A549 (cell line): ENCODE results near the gene HOXD1. TPM values are rescaled to one million over a fixed set of nuclear protein-coding genes. Genes with fewer than 3 reads are reported as not detected.

ENCODE experiments used
- ATAC-seq, 2 experiments: fragments of 200-7000 bp in 1 of 2; fragments of >200 bp in 1 of 2; cut with Nextera tagmentation in 1 of 2; cut with Tn5 transposase in 1 of 2; 3 replicates each; pipeline versions ENCODE4 v1.8.0 to v1.9.1; 2018 to 2020; ENCODE audit warnings: mild to moderate bottlenecking in 1 of 2, moderate library complexity in 1 of 2
- CTCF ChIA-PET: fragments of 300-600 bp; sonication (Branson Sonifier 250); formaldehyde crosslinking; extraction: SDS; loops from one replicate; lab custom pipeline; 2021; ENCODE audit warnings: antibody characterized with exemption, inconsistent platforms; lab: Yijun Ruan, JAX
- POLR2A ChIA-PET: fragments of 350-600 bp; formaldehyde crosslinking; extraction: SDS; loops from one replicate; lab custom pipeline; 2021; ENCODE audit warnings: antibody characterized with exemption, inconsistent platforms; lab: Yijun Ruan, JAX
- DNase-seq, 2 experiments: peaks; one replicate each; pipeline versions ENCODE4 v3.0.0 to v3.0.0-alpha.2; 2011 to 2016; ENCODE audit warnings: low read depth in 1 of 2, low spot score in 1 of 2
- FAIRE-seq: peaks from 2 replicates; lab custom pipeline; 2011; peaks lifted over from hg19 to GRCh38; lab: Jason Lieb, UNC
- H3K27ac ChIP-seq, 2 experiments: fragments of >200 bp; sonication (Bioruptor Twin); formaldehyde crosslinking; 3 replicates each; pipeline ENCODE4 v1.5.1; 2016 to 2017
- H3K4me1 ChIP-seq: fragments of >200 bp; sonication (Bioruptor Twin); formaldehyde crosslinking; 3 replicates; pipeline ENCODE4 v1.6.1; 2016
- H3K4me2 ChIP-seq: fragments of >200 bp; sonication (Bioruptor Twin); formaldehyde crosslinking; 3 replicates; pipeline ENCODE4 v1.6.1; 2016
- H3K4me3 ChIP-seq: fragments of >200 bp; sonication (Bioruptor Twin); formaldehyde crosslinking; 3 replicates; pipeline ENCODE4 v1.5.1; 2016
- H3K9me3 ChIP-seq: fragments of >200 bp; sonication (Bioruptor Twin); formaldehyde crosslinking; 3 replicates; pipeline ENCODE4 v1.6.1; 2016
- ATOH8 ChIP-seq: fragments of 250-450 bp; sonication (Bioruptor Pico); IDR thresholded peaks from 2 replicates; pipeline ENCODE4 v1.5.0; 2020; ENCODE audit warnings: low read depth, mild to moderate bottlenecking, moderate library complexity
- CBX2 ChIP-seq: fragments of 200-600 bp; sonication (generic); IDR thresholded peaks from 2 replicates; pipeline ENCODE4 v1.6.1; 2016; ENCODE audit warnings: low read depth, mild to moderate bottlenecking, borderline replicate concordance
- FOSB ChIP-seq: fragments of 250-450 bp; sonication (Bioruptor Pico); IDR thresholded peaks from 2 replicates; pipeline ENCODE4 v1.5.0; 2020; ENCODE audit warnings: mild to moderate bottlenecking, moderate library complexity
- FOXS1 ChIP-seq: fragments of 250-450 bp; sonication (Bioruptor Pico); IDR thresholded peaks from 2 replicates; pipeline ENCODE4 v1.5.0; 2020; ENCODE audit warnings: mild to moderate bottlenecking, moderate library complexity
- HES2 ChIP-seq: fragments of >200 bp; sonication (Bioruptor Twin); formaldehyde crosslinking; IDR thresholded peaks from 2 replicates; pipeline ENCODE4 v1.6.1; 2016
- HEYL ChIP-seq: fragments of 250-450 bp; sonication (Bioruptor Pico); IDR thresholded peaks from 2 replicates; pipeline ENCODE4 v1.8.0; 2021; ENCODE audit warnings: mild to moderate bottlenecking, moderate library complexity
- HOXA7 ChIP-seq: fragments of 250-450 bp; sonication (Bioruptor Pico); IDR thresholded peaks from 2 replicates; pipeline ENCODE4 v1.5.0; 2020; ENCODE audit warnings: mild to moderate bottlenecking, moderate library complexity
- POLR2A ChIP-seq: IDR thresholded peaks from 2 replicates; pipeline ENCODE4 v1.6.1; 2012; ENCODE audit warnings: mild to moderate bottlenecking, low read length
- RAD21 ChIP-seq, 2 experiments: fragments of >200 bp in 1 of 2; sonication (Bioruptor Twin) in 1 of 2; formaldehyde crosslinking in 1 of 2; IDR thresholded peaks in 1 of 2; conservative IDR thresholded peaks in 1 of 2; 2 replicates in 1 of 2; 3 replicates in 1 of 2; pipeline ENCODE4 v1.6.1; 2012 to 2018; ENCODE audit warnings: inconsistent platforms in 1 of 2
- ZFP36 ChIP-seq: fragments of 450-650 bp; IDR thresholded peaks from 2 replicates; pipeline ENCODE4 v1.6.1; 2014; ENCODE audit warnings: borderline replicate concordance; ENCODE audit not compliant: partially characterized antibody
- ZSCAN20 ChIP-seq: fragments of 250-450 bp; sonication (Bioruptor Pico); IDR thresholded peaks from 2 replicates; pipeline ENCODE4 v1.8.0; 2022; ENCODE audit warnings: mild to moderate bottlenecking, moderate library complexity
- WGBS: methylation state at CpG from one replicate; pipeline ENCODE4 v1.1.6; 2017; ENCODE audit errors: missing lambda C conversion rate; 5-methylcytosine and 5-hydroxymethylcytosine counted together
- polyA plus RNA-seq, 4 experiments: library from polyadenylated mRNA; depleted of rRNA in 3 of 4; stranded (reverse); fragments of >200 nt; fragmentation: RNase III in 1 of 4; extraction: RNeasy Plus Mini Kit Qiagen cat#74134 plus additional on column Dnase treatment in 1 of 4; gene quantifications; 2 replicates in 3 of 4; 3 replicates in 1 of 4; pipeline ENCODE4 v1.2.3, GENCODE V29; 2011 to 2017
- TF ChIP-seq, protein P1 (sequence below): fragments of 200-600 bp; sonication (generic); IDR thresholded peaks from 2 replicates; pipeline ENCODE4 v1.6.1; 2016; ENCODE audit warnings: antibody characterized with exemption, mild to moderate bottlenecking, moderate library complexity
- TF ChIP-seq, protein P2 (sequence below): IDR thresholded peaks from 2 replicates; pipeline ENCODE4 v1.6.1; 2012
- TF ChIP-seq, protein P3 (sequence below): fragments of 250-450 bp; sonication (Bioruptor Pico); IDR thresholded peaks from 2 replicates; pipeline ENCODE4 v1.5.0; 2021; ENCODE audit warnings: mild to moderate bottlenecking, moderate library complexity, borderline replicate concordance
- TF ChIP-seq, protein P4 (sequence below): fragments of >200 bp; sonication (Bioruptor Twin); formaldehyde crosslinking; IDR thresholded peaks from 3 replicates; pipeline ENCODE4 v1.5.1; 2016

Gene HOXD1
- polyA plus RNA-seq, 2 of the 4 experiments (the other 2 are of a cell fraction): 0.12 TPM

GRCh38 chr2:176169181-176169580 lies 19.3 kb upstream of the HOXD1 start (continued):
- TF ChIP-seq, protein P1, sequence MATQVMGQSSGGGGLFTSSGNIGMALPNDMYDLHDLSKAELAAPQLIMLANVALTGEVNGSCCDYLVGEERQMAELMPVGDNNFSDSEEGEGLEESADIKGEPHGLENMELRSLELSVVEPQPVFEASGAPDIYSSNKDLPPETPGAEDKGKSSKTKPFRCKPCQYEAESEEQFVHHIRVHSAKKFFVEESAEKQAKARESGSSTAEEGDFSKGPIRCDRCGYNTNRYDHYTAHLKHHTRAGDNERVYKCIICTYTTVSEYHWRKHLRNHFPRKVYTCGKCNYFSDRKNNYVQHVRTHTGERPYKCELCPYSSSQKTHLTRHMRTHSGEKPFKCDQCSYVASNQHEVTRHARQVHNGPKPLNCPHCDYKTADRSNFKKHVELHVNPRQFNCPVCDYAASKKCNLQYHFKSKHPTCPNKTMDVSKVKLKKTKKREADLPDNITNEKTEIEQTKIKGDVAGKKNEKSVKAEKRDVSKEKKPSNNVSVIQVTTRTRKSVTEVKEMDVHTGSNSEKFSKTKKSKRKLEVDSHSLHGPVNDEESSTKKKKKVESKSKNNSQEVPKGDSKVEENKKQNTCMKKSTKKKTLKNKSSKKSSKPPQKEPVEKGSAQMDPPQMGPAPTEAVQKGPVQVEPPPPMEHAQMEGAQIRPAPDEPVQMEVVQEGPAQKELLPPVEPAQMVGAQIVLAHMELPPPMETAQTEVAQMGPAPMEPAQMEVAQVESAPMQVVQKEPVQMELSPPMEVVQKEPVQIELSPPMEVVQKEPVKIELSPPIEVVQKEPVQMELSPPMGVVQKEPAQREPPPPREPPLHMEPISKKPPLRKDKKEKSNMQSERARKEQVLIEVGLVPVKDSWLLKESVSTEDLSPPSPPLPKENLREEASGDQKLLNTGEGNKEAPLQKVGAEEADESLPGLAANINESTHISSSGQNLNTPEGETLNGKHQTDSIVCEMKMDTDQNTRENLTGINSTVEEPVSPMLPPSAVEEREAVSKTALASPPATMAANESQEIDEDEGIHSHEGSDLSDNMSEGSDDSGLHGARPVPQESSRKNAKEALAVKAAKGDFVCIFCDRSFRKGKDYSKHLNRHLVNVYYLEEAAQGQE: no peak

GRCh38 chr2:176169711-176170110 lies 18.8 kb upstream of the HOXD1 start:
- FAIRE-seq (no peak), DNase-seq (no peak), ATAC-seq (no peak)
- H3K27ac ChIP-seq: no peak overlapping the region
- 56% methylated on average over 2 of the region's 2 CpGs for WGBS
- peaks cover 6% of the 10 kb centered on the region; the same call in 1 of the 3 replicates for H3K4me1 ChIP-seq
- H3K4me3 ChIP-seq: no peak overlapping the region
- H3K9me3 ChIP-seq: no peaks in the 10 kb centered on the region
- H3K4me2 ChIP-seq: no peak overlapping the region
- POLR2A ChIA-PET: no interaction called here
- CTCF ChIA-PET: interaction anchor here (2.2 kb wide), 1 partner anchor 29 kb away, joined by 8 read pairs; no protein-coding TSS in a partner anchor
- TF ChIP-seq CBX2: no peak
- TF ChIP-seq POLR2A: no peak
- no peak for TF ChIP-seq FOXS1 (CRISPR knock-in tag)
- TF ChIP-seq HES2: no peak
- TF ChIP-seq, protein P1: no peak
- no peak for TF ChIP-seq ZFP36
- TF ChIP-seq, protein P2, sequence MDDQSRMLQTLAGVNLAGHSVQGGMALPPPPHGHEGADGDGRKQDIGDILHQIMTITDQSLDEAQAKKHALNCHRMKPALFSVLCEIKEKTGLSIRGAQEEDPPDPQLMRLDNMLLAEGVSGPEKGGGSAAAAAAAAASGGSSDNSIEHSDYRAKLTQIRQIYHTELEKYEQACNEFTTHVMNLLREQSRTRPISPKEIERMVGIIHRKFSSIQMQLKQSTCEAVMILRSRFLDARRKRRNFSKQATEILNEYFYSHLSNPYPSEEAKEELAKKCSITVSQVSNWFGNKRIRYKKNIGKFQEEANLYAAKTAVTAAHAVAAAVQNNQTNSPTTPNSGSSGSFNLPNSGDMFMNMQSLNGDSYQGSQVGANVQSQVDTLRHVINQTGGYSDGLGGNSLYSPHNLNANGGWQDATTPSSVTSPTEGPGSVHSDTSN: no peak
- TF ChIP-seq, protein P3, sequence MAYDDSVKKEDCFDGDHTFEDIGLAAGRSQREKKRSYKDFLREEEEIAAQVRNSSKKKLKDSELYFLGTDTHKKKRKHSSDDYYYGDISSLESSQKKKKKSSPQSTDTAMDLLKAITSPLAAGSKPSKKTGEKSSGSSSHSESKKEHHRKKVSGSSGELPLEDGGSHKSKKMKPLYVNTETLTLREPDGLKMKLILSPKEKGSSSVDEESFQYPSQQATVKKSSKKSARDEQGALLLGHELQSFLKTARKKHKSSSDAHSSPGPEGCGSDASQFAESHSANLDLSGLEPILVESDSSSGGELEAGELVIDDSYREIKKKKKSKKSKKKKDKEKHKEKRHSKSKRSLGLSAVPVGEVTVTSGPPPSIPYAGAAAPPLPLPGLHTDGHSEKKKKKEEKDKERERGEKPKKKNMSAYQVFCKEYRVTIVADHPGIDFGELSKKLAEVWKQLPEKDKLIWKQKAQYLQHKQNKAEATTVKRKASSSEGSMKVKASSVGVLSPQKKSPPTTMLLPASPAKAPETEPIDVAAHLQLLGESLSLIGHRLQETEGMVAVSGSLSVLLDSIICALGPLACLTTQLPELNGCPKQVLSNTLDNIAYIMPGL (CRISPR knock-in tag): no peak
- no peak for TF ChIP-seq ZSCAN20
- TF ChIP-seq RAD21 (conservative IDR thresholded peaks at IDR 0.05 in 1 of 2, IDR thresholded peaks at IDR 0.05 in 1 of 2): no peak
- TF ChIP-seq FOSB (CRISPR knock-in tag): no peak
- TF ChIP-seq HOXA7 (CRISPR knock-in tag): no peak
- no peak for TF ChIP-seq HEYL
- TF ChIP-seq, protein P4, sequence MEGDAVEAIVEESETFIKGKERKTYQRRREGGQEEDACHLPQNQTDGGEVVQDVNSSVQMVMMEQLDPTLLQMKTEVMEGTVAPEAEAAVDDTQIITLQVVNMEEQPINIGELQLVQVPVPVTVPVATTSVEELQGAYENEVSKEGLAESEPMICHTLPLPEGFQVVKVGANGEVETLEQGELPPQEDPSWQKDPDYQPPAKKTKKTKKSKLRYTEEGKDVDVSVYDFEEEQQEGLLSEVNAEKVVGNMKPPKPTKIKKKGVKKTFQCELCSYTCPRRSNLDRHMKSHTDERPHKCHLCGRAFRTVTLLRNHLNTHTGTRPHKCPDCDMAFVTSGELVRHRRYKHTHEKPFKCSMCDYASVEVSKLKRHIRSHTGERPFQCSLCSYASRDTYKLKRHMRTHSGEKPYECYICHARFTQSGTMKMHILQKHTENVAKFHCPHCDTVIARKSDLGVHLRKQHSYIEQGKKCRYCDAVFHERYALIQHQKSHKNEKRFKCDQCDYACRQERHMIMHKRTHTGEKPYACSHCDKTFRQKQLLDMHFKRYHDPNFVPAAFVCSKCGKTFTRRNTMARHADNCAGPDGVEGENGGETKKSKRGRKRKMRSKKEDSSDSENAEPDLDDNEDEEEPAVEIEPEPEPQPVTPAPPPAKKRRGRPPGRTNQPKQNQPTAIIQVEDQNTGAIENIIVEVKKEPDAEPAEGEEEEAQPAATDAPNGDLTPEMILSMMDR: no peak
- no peak for TF ChIP-seq ATOH8 (CRISPR knock-in tag)
